Measurements from ENCODE around the gene HOXC9.

The HOXC9 gene

GRCh38 chr12:54000116-54001114, at the start of gene HOXC9:
TSS of gene HOXC9 (plus strand) at chr12:54000161. CDS start at chr12:54000189, 28 bp downstream.
- in situ Hi-C loops (cut with HindIII; ENCODE audit: low sequenced_read_pairs), result loop anchor here (25.0 kb wide), 1 partner anchor 212 kb away; no protein-coding TSS in a partner anchor

GRCh38 chr12:53950437-53950773, 49.6 kb upstream of the HOXC9 start:
- in situ Hi-C loops (cut with HindIII; ENCODE audit: low sequenced_read_pairs), result no loop called here

- in situ Hi-C loops (cut with HindIII; ENCODE audit: low sequenced_read_pairs), result no loop called here
Observed at GRCh38 chr12:53950789-53951576, 49.0 kb upstream of the HOXC9 start.

GRCh38 chr12:53951577-53952334, 48.2 kb upstream of the HOXC9 start:
- in situ Hi-C loops (cut with HindIII; ENCODE audit: low sequenced_read_pairs), result no loop called here

GRCh38 chr12:53952335-53952694, 47.6 kb upstream of the HOXC9 start:
- in situ Hi-C loops (cut with HindIII; ENCODE audit: low sequenced_read_pairs), result no loop called here

GRCh38 chr12:53952871-53953734, 46.9 kb upstream of the HOXC9 start:
- in situ Hi-C loops (cut with HindIII; ENCODE audit: low sequenced_read_pairs), result no loop called here

GRCh38 chr12:53953831-53954693, 45.9 kb upstream of the HOXC9 start:
- in situ Hi-C loops (cut with HindIII; ENCODE audit: low sequenced_read_pairs), result no loop called here

GRCh38 chr12:53954694-53955035, 45.3 kb upstream of the HOXC9 start, which contains the start of gene HOXC12:
TSS of gene HOXC12 (plus strand) at chr12:53954903. CDS start at chr12:53954930, 27 bp downstream.
- in situ Hi-C loops (cut with HindIII; ENCODE audit: low sequenced_read_pairs), result no loop called here

- in situ Hi-C loops (cut with HindIII; ENCODE audit: low sequenced_read_pairs), result no loop called here
Observed at GRCh38 chr12:53955036-53955775, 44.8 kb upstream of the HOXC9 start.

- in situ Hi-C loops (cut with HindIII; ENCODE audit: low sequenced_read_pairs), result no loop called here
Observed at GRCh38 chr12:53955776-53956250, 44.1 kb upstream of the HOXC9 start.

- in situ Hi-C loops (cut with HindIII; ENCODE audit: low sequenced_read_pairs), result no loop called here
Observed at GRCh38 chr12:53956251-53956887, 43.6 kb upstream of the HOXC9 start.

GRCh38 chr12:53956914-53957536, 42.9 kb upstream of the HOXC9 start:
- in situ Hi-C loops (cut with HindIII; ENCODE audit: low sequenced_read_pairs), result no loop called here

GRCh38 chr12:53958128-53958527, 41.8 kb upstream of the HOXC9 start:
- in situ Hi-C loops (cut with HindIII; ENCODE audit: low sequenced_read_pairs), result no loop called here

- in situ Hi-C loops (cut with HindIII; ENCODE audit: low sequenced_read_pairs), result no loop called here
Observed at GRCh38 chr12:53959314-53959713, 40.6 kb upstream of the HOXC9 start.

GRCh38 chr12:53960187-53961024, 39.6 kb upstream of the HOXC9 start:
- in situ Hi-C loops (cut with HindIII; ENCODE audit: low sequenced_read_pairs), result no loop called here

GRCh38 chr12:53961025-53961761, 38.8 kb upstream of the HOXC9 start:
- in situ Hi-C loops (cut with HindIII; ENCODE audit: low sequenced_read_pairs), result no loop called here

All from DLD1 (cell line).